HG03378 (cell line): Measurements from ENCODE around the gene TSPAN9.

Experiments used
- ATAC-seq: cut with Tn5 transposase; IDR thresholded peaks from one replicate; pipeline ENCODE4 v1.9.1; 2021; ENCODE audit warnings: mild to moderate bottlenecking, moderate library complexity; ENCODE audit not compliant: unreplicated experiment

TSPAN9 gene

GRCh38 chr12:3137814-3138445 lies 60.8 kb downstream of the TSPAN9 start:
- ATAC-seq, result no peak

- ATAC-seq, result no peak
Observed at GRCh38 chr12:3138941-3139511, 61.8 kb downstream of the TSPAN9 start.

GRCh38 chr12:3139760-3140159 lies 62.6 kb downstream of the TSPAN9 start:
- no peak for ATAC-seq

GRCh38 chr12:3140284-3140683 lies 63.1 kb downstream of the TSPAN9 start:
- ATAC-seq, result no peak

GRCh38 chr12:3141339-3142321 lies 64.5 kb downstream of the TSPAN9 start:
- no peak for ATAC-seq

GRCh38 chr12:3142386-3142785 lies 65.2 kb downstream of the TSPAN9 start:
- ATAC-seq, result no peak

GRCh38 chr12:3144495-3144894 lies 67.3 kb downstream of the TSPAN9 start:
- ATAC-seq, result no peak

- ATAC-seq, result no peak
Observed at GRCh38 chr12:3145033-3145432, 67.9 kb downstream of the TSPAN9 start.

GRCh38 chr12:3145546-3146310 lies 68.5 kb downstream of the TSPAN9 start:
- no peak for ATAC-seq

GRCh38 chr12:3147260-3147659 lies 70.1 kb downstream of the TSPAN9 start:
- no peak for ATAC-seq

GRCh38 chr12:3148366-3149000 lies 71.3 kb downstream of the TSPAN9 start:
- ATAC-seq, result no peak

GRCh38 chr12:3149515-3150307 lies 72.5 kb downstream of the TSPAN9 start:
- no peak for ATAC-seq

- no peak for ATAC-seq
Observed at GRCh38 chr12:3150308-3150670, 73.1 kb downstream of the TSPAN9 start.

- ATAC-seq, result no peak
Observed at GRCh38 chr12:3150931-3151835, 74.0 kb downstream of the TSPAN9 start.

GRCh38 chr12:3152011-3152511 lies 74.9 kb downstream of the TSPAN9 start:
- ATAC-seq, result no peak

GRCh38 chr12:3152892-3153291 lies 75.7 kb downstream of the TSPAN9 start:
- no peak for ATAC-seq

GRCh38 chr12:3154006-3154405 lies 76.8 kb downstream of the TSPAN9 start:
- no peak for ATAC-seq

- no peak for ATAC-seq
Observed at GRCh38 chr12:3155702-3156370, 78.7 kb downstream of the TSPAN9 start.
